GM19397 (cell line): ENCODE results near the gene YPEL2.
"Not testable (repeated sequence)": the region's sequence is repeated elsewhere in the genome, so short reads cannot be mapped to it uniquely, and the experiment has no call there.

Experiments used
- ATAC-seq: cut with Tn5 transposase; IDR thresholded peaks from one replicate; pipeline ENCODE4 v1.9.1; 2021; ENCODE audit warnings: mild to moderate bottlenecking, moderate library complexity; ENCODE audit not compliant: unreplicated experiment

YPEL2 gene

DNA sequence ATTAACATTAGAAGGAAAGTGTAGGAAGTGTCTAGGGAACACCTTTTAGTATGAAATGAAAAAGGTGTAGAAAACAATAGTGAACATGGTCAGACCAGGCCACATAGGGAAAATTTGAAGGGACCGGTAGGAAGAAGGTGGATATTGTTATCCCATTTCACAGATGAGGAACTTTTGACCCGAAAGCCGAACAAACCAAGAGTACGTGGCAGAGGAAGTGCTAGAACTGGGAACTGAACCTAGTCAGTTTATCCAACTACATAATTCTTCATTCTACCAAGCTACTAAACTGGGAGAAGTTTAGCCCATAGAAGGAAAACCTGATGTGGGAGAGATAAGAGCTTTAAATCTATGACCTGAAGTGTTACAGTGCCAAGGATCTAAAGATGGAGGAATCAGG, 43.2 kb downstream of the YPEL2 start:
- ATAC-seq, result no peak

DNA sequence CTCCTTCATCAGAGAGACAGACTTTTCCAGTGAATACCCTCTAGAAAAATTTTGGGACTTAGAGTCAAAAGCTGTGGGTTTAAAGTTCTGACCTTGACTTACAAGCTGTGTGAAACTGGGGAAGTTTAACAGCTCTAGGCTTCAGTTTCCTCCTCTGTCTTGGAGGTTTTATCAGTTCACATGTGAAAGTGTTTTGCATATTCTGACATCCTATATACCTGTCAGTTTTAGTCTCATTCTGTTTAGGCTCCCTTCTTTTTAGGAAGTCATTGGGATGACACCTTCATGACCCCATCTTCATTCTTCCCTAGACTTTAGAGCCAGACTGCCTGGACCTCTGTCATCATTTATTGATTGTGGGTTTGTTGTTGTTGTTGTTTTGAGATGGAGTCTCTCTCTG, 44.4 kb downstream of the YPEL2 start:
- ATAC-seq, result no peak

DNA sequence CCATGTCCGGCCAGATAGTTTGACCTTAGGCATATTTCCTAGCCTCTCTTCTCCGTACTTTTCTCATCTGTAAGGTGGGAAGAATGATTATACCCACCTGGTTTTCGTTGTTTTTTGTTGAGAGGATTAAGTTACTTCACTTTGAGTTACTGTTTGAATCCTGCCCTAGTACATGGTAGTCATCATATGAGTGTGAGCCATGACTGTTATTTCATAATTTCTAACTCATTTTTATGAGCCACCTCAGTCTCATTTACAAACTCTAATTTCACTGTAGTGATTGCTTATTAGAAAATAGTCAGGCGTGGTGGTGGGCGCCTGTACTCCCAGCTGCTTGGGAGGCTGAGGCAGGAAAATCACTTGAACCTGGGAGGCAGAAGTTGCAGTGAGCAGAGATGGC, 45.1 kb downstream of the YPEL2 start:
- ATAC-seq, result no peak

GRCh38 chr17:59377410-59377809, 46.0 kb downstream of the YPEL2 start:
- no peak for ATAC-seq

DNA sequence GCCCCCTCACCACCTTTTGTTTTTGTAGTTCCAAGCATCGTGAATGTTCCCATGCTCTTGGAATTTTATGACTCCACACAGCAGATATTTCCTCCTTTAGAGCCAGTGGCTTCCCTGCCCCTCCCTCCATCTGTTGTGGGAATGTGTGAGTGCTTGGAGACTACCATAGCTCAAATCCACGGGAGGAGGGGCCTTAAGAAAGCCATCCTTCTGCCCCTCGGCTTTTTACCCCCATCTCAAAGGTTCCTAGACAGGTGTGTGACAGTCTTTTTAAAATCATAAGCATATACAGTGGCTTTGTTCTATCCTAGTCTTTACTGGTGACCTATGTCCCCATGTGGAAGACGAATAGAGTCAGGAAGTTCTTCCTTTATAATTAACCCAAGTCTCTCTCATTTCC, 47.2 kb downstream of the YPEL2 start:
- ATAC-seq, result no peak

DNA sequence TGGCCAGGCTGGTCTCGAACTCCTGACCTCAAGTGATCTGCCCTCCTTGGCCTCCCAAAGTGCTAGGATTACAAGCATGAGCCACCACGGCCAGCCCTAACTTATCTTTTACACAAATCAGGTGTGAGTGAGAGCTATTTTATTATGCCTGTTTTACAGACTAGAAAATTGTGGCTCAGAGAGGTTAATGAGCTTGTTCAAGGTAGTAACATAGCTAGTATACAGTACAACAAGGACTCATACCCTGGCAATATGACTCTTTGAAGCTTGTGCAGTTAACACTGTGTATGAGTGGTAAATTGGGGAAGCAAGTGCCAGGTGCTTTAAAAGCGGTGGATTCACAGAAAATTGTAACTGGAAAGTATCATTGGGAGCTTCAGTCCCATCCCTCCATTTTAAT, 49.0 kb downstream of the YPEL2 start:
- ATAC-seq, result no peak

GRCh38 chr17:59381716-59382570, 50.5 kb downstream of the YPEL2 start:
- ATAC-seq, result no peak

GRCh38 chr17:59383893-59384292, 52.4 kb downstream of the YPEL2 start:
- ATAC-seq, result no peak

- no peak for ATAC-seq
Measured at GRCh38 chr17:59387351-59388068, 56.1 kb downstream of the YPEL2 start.

DNA sequence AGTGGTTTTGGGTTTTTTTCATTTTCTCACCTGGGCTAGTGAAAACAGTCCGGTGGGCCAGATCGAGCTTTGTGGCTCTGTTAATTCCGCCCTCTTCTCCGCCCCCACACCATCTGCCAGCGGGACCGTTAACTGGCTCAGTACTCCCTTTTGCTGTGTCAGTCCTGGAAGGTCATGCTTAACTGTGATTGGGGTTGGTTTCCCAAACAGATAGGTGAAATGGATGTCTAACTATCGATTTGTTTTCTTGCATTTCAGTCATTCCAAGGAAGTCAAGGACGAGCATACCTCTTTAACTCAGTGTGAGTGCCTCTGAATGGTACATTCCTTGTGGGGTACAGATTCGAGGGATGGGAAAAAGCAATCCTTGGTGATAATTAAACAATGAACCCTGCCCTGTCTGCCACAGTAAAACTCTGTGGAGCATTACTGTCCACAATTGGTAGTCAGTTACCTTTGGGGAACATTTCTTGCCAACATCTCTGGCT, 56.7 kb downstream of the YPEL2 start:
- no peak for ATAC-seq

- no peak for ATAC-seq
Measured at GRCh38 chr17:59389066-59389465, 57.6 kb downstream of the YPEL2 start.

DNA sequence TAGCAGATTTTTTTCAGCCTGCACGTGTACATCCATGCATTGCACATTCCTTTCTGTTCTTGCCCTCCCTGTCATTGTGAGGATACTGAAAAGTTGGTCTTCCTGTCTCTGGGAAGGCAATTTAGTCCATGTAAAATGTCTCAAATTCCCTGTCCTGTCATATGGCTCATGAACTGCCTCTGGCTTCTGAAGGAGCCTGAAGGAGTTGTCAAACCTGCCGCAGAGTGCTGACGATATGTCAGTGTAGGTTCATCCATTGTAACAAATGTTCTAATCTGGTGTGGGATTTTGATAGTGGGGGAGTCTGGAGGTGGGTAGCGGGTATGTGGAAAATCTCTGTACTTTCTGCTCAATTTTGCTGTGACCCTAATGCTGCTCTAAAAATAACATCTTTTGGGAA, 59.6 kb downstream of the YPEL2 start:
- no peak for ATAC-seq

DNA sequence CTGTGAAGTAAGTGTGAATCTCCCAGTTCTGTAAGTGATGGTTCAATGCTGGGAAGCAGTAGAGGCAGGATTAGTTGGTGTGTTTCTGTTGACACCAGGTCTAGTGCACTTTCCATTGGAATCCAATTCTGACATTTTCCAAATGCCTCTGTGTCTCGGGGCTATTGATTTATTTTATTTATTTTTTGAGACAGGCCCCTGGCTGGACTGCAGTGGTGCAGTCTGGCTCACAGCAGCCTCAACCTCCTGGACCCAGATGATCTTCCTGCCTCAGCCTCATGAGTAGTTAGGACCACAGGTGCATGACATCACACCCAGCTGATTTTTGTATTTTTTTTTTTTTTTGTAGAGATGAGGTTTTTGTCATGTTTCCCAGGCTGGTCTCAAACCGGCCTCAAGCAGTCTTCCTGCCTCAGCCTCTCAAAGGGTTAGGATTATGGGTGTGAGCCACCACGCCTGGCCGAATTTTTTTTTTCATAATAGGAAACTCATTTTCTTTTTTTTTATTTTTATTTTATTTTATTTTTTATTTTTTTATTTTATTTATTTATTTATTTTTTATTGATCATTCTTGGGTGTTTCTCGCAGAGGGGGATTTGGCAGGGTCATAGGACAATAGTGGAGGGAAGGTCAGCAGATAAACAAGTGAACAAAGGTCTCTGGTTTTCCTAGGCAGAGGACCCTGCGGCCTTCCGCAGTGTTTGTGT, 61.7 kb downstream of the YPEL2 start:
- no peak for ATAC-seq

DNA sequence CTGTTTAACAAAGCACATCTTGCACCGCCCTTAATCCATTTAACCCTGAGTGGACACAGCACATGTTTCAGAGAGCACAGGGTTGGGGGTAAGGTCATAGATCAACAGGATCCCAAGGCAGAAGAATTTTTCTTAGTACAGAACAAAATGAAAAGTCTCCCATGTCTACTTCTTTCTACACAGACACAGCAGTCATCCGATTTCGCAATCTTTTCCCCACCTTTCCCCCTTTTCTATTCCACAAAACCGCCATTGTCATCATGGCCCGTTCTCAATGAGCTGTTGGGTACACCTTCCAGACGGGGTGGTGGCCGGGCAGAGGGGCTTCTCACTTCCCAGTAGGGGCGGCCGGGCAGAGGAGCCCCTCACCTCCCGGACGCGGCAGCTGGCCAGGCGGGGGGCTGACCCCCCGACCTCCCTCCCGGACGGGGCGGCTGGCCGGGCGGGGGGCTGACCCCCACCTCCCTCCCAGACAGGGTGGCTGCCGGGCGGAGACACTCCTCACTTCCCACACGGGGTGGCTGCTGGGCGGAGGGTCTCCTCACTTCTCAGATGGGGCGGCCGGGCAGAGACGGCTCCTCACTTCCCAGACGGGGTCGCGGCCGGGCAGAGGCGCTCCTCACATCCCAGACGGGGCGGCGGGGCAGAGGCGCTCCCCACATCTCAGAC, 62.4 kb downstream of the YPEL2 start:
- not testable (repeated sequence) for ATAC-seq

DNA sequence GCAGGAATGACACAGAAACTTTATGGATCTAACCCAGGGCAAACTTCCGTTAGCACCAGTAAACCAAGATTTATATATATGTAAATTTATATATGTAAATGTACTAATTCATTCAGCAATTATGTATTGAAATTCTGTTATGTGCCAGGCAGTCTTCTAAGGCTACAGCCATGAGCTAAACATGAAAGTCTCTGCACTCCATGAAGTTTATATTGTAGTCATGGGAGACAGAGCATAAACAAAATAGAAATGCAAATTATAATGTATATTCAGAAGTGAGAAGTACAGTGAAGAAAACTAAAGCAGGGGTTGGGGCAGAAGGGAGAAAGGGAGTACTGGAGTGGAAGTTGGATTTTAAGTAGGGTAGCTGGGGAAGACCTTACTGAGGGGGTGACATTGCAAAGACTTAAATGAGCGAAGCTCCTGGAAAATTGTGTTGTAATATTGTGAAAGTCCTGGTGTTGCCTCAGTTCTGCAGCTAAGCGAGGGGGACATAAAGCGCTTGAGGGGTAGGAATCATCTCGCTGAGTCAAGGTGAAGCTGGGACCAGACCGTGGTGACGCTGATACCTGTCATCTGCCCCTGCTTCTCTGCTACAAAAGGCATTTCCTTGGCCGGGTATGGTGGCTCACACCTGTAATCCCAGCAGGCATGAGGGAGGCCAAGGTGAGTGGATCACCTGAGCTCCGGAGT, 64.8 kb downstream of the YPEL2 start:
- no peak for ATAC-seq

GRCh38 chr17:59397316-59398073, 66.0 kb downstream of the YPEL2 start:
- no peak for ATAC-seq

DNA sequence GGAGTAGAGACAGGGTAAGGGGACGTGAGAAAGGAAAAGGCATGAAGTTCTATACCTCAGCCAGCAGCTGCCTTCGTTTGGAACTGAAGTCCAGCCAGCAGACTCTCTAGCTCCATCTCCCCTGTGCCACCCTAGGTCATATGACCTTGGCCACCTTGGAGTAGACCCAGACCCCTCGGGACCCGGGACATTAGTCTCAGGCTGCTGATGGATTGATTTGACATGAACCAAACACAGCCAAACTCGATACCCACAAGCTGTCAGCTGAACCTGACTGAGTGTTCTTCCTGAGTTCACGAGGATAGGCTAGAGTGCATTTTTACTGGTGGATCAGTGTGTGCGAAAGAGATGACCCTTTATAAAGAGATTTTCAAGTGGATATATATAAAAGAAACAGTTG, 68.5 kb downstream of the YPEL2 start:
- no peak for ATAC-seq

DNA sequence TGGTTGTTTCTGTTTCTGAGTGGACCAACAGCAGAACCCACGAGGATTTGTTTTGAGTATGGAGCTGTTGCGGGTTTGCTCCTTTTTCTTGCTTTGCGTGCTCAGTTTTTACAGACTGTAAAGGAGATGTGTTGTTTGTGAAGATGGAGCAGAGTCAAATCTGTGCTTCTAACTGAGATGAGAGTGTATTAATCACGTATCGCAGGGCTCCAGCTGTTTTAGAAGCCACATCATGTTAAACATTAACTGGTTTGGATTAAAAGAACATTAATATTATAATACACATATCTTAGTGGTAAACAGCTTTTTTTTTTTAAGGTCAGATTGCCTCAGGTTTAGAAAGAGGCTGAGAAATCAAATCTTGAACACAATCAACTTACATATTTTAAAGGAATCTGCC, 69.4 kb downstream of the YPEL2 start:
- ATAC-seq, result no peak

DNA sequence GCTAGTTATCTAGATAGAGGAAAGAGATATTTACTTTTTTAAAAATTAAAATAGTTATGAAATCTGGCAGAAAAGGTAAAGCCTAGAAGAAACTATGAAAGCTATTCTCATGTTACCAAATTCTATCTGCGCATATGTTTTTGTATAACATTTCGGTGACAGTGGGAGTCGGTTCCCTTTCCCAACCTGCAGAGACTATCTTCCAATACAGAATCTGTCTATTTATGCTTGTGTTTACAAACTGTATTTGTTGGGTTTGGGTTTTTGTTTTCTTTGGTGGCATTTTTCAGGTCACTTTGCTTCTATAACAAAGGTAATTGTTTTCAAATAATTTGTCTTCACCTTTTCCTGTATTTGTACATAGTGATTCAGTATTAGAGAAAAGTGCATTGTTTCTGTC, 69.8 kb downstream of the YPEL2 start:
- ATAC-seq, result no peak

DNA sequence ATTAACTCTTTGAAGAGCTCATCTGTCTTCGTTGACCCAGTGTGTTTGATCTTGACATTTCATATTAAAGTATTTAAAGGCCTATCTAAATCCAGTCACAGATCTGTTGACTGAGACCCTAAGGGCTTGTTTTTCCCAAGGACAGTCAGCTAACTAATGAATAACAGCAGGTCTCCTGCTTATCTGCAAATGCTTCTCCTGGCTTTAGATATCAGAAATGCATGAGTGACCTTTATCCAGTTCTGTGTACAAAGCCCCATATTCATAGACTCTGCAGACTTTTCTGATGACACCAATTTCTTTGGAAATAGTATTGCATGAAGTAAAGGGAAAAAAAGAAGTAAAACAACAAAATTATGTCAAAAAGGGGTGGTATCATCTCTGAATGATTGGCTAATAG, 70.3 kb downstream of the YPEL2 start:
- no peak for ATAC-seq
